Skeletal muscle satellite cell (primary cell): ENCODE measurements around the gene ARHGEF10L.

Experiments
- H3K27me3 ChIP-seq: 2 replicates; pipeline ENCODE4 v1.7.0; 2013; ENCODE audit warnings: low read length; ENCODE audit not compliant: control insufficient read depth, insufficient read depth
- H3K36me3 ChIP-seq: 2 replicates; pipeline ENCODE4 v1.7.0; 2013; ENCODE audit warnings: mild to moderate bottlenecking, control low read depth, low read length; ENCODE audit not compliant: insufficient read depth
- H3K4me1 ChIP-seq: 2 replicates; pipeline ENCODE4 v1.7.0; 2013; ENCODE audit warnings: low read length; ENCODE audit not compliant: control insufficient read depth, insufficient read depth
- H3K4me2 ChIP-seq: 2 replicates; pipeline ENCODE4 v1.7.0; 2013; ENCODE audit warnings: mild to moderate bottlenecking, low read length
- H3K4me3 ChIP-seq: 2 replicates; pipeline ENCODE4 v1.7.0; 2013; ENCODE audit warnings: low read length
- H3K9ac ChIP-seq: 2 replicates; pipeline ENCODE4 v1.7.0; 2013; ENCODE audit warnings: mild to moderate bottlenecking, low read depth, low read length, moderate library complexity
- H3K9me3 ChIP-seq: replicated peaks from 2 replicates; pipeline ENCODE4 v1.7.0; 2013; ENCODE audit warnings: mild to moderate bottlenecking, control low read depth, low read length

ARHGEF10L gene

DNA sequence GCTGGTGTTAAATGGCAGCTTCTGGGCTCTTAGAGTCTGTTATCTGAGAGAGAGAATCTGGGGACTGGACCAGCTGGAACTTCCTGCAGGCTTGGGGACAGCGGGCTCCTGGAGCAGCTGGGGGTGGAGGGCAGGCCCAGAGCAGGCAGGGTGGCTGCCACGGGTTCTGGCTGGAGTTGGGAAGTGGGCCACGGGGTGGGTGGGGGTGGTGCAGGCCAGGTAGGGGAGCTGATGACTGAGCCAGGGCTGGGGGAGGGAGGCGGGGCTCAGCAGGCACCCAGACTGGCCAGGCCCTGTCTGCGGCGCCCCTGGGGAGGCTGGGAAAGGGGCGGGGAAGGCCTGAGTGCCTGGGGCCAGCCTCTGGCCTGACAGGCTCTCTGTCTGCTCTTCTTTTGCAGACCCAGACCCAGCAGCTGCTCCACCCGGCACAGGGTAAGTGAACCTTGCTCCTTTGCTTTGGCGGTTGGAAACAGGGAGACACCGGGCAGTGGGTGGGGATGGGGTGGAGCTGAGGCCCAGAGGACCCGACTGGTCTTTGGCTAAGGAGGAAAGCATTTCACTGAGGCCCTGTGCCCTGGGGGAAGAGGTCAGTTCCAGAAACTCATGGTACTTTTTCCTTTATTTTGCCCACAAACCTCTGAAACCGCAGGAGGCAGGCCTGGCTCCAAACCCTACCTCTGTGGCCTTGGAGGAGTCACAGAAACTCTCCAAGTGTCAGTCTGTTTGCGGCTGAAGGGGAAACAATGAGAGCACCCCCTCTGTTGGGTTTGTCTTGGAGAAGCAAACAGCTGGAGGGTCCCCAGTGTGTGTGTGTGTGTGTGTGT, 48.8 kb downstream of the ARHGEF10L start:
- Histone ChIP-seq H3K4me1 (peaks cover 37% of the 10 kb centered on the region), H3K4me2 (peak overlapping the region; percentile 69), H3K27me3 (no peaks in the 10 kb centered on the region), H3K4me3 (peak overlapping the region; percentile 51), H3K9me3 (no peaks in the 10 kb centered on the region), H3K36me3 (peaks cover 12% of the 10 kb centered on the region), H3K9ac (peak overlapping the region; percentile 66)

DNA sequence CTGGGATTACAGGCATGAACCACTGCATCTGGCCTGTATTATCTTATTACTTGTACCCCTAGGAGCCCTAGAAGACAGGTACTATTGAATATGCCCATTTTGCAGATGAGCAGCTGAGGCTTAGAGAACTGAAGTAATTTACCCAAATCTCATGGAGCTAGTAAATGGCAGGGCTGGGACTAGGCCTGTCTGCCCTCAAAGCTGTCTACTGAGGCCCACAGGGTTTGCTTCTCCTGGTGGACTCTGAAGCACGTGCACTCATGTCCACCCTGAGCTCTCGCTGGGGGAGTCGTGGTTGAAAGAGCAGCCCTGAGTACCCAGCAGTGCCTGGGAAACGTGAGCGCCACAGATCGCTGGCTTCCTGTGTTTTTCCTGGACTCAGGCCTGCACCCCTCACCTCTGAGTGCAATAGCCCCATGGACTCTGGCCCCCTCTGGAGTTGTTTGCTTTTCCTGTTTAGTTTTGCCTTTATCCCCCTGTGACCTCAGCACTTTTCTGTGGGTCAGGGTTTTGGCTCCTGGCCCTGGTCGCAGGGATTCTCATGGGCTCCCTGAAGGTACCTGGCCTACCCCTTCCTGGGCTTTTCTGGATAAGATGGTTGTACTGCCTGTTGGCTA, 52.4 kb downstream of the ARHGEF10L start:
- Histone ChIP-seq H3K27me3 (no peaks in the 10 kb centered on the region), H3K9me3 (no peaks in the 10 kb centered on the region), H3K9ac (no peak overlapping the region), H3K4me1 (peaks cover 24% of the 10 kb centered on the region), H3K4me3 (no peak overlapping the region), H3K4me2 (no peak overlapping the region), H3K36me3 (peaks cover 12% of the 10 kb centered on the region)

DNA sequence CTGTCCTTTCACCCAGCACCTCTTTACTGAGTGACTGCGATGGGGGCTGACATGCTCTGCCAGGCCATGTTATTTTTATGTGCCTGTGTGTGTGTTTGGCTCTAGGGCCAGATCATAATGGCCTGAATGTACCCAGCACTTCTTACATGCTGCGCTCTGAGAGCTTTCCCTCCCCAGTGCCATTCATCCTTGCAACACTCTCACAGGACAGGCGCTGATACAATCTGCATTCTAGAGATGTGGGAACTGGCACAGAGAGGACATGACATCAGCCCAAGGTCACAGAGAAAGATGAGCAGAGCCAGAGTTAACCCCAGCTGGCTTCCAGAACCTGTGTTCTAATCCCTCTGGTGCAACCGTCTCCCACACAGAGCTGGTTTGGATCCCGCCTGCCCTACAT, 54.5 kb downstream of the ARHGEF10L start:
- Histone ChIP-seq H3K36me3 (peaks cover 12% of the 10 kb centered on the region), H3K4me3 (no peak overlapping the region), H3K27me3 (no peaks in the 10 kb centered on the region), H3K9me3 (no peaks in the 10 kb centered on the region), H3K4me1 (peaks cover 3% of the 10 kb centered on the region), H3K4me2 (no peak overlapping the region), H3K9ac (no peak overlapping the region)

DNA sequence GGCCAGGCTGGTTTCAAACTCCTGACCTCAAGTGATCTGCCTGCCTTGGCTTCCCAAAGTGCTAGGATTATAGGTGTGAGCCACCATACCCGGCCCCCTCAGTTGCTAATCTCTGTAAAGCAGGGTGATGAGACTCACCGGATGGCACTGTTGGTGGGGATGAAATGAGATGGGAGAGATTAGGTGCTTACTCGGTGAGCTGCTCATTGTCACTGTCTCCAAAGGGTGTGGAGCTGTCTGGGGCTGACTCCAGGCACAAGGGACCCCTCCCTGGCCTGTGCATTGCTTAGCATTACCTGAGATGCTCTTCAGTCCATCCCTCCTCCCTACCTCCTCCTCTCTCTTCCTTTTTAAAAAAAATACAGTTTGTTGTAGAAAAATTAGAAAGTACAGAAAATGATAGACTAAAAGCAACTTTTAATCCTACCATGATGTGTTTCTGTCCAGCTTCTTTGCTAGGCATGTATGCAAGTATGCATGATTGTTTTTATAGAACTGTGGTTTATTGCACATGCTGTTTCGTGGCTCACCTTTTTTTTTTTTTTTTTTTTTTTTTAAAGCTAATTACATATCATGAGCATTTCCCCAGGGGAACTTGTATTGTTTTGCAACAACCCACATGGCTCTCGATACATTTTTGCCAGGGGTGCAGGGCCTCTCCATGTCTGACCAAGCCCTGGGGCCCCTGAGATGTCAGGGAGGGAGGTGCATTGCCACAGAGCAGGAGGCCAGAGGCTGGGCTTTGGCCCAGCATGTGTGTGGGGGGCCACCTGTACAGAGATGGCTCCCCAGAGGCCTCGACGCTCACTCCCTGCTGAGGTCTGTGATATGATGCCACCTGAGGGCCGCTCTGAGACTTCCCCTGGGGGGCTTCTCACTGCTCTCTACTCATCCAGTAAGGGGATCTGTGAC, 55.4 kb downstream of the ARHGEF10L start:
- Histone ChIP-seq H3K36me3 (peaks cover 10% of the 10 kb centered on the region), H3K4me3 (no peak overlapping the region), H3K27me3 (no peaks in the 10 kb centered on the region), H3K4me1 (no peaks in the 10 kb centered on the region), H3K9me3 (no peaks in the 10 kb centered on the region), H3K9ac (no peak overlapping the region), H3K4me2 (no peak overlapping the region)

DNA sequence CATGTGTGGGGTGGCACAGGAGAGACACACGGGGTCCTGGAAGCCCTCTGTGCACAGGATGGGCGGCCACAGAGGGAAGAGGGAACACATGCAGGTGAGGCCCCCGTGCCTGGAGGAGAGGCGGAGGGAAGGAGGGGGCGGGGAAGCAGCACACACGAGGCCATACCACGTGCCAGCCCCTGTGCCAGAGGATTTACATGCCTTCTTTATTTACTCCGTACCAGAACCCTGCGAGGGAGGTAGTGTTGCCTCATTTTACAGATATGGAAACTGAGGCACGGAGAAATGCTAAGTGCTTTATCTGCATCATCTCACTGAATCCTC, 56.1 kb downstream of the ARHGEF10L start:
- Histone ChIP-seq H3K4me2 (no peak overlapping the region), H3K4me3 (no peak overlapping the region), H3K27me3 (no peaks in the 10 kb centered on the region), H3K36me3 (peaks cover 7% of the 10 kb centered on the region), H3K4me1 (no peaks in the 10 kb centered on the region), H3K9me3 (no peaks in the 10 kb centered on the region), H3K9ac (no peak overlapping the region)

DNA sequence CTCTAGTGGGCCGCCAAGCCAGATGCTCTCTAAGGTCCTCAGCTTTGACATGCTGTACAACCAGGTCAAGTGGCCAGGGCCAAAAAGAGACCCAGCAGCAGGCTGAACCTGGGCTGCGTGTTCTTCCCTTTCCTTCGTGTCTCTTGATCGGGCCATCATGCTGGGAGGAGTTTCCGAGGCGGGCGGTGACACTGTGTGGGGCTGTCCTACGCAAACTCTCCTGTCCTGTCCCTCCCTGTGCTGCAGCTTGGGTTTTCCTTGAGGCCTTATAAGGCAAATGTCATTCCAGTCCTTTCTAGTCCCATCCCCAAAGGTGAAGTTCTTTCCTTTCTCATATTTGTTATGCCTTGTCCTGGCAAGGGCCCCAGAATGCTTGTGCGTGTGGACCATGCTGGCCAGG, 56.7 kb downstream of the ARHGEF10L start:
- Histone ChIP-seq H3K4me3 (no peak overlapping the region), H3K27me3 (no peaks in the 10 kb centered on the region), H3K9me3 (no peaks in the 10 kb centered on the region), H3K4me2 (no peak overlapping the region), H3K9ac (no peak overlapping the region), H3K36me3 (peaks cover 3% of the 10 kb centered on the region), H3K4me1 (no peaks in the 10 kb centered on the region)

DNA sequence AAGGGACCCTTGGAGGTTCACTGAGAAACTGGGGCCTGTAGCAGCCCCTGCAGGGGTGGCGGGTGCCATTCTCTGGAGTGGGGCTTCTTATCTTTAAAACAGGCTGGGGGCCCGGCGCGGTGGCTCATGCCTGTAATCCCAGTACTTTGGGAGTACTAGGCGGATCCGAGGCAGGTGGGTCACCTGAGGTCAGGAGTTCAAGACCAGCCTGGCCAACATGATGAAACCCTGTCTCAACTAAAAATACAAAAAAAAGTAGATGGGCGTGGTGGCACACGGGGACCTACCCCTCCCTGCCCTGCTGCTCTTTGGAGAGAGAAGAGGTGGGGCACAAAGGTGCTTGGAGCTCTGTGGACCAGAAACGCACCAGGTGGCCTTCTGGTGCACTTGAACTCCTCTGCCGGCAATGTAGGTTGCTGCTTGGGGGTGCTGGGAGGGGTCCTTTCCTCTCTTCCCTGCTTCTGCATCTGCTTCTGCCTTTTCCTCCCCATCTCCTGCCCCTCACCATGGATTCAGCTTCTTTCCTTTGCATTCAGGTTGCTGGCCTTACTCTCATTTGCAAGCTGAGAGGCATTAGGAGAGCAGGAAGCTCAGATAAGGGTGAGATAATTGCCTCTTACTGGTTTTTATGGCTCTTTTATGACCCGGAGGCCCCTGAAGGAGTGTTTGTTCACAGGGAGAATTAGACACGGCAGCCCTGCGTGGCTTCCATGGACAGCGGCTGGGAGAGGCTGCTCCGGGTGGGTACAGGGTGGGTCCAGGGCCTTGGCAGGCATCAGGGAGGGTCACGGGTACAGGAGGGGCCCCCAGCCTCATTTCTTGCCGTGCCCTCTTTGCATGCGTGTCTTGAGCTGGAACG, 57.4 kb downstream of the ARHGEF10L start:
- Histone ChIP-seq H3K4me2 (no peak overlapping the region), H3K9me3 (no peaks in the 10 kb centered on the region), H3K4me3 (no peak overlapping the region), H3K27me3 (no peaks in the 10 kb centered on the region), H3K36me3 (peaks cover 3% of the 10 kb centered on the region), H3K9ac (no peak overlapping the region), H3K4me1 (no peaks in the 10 kb centered on the region)

DNA sequence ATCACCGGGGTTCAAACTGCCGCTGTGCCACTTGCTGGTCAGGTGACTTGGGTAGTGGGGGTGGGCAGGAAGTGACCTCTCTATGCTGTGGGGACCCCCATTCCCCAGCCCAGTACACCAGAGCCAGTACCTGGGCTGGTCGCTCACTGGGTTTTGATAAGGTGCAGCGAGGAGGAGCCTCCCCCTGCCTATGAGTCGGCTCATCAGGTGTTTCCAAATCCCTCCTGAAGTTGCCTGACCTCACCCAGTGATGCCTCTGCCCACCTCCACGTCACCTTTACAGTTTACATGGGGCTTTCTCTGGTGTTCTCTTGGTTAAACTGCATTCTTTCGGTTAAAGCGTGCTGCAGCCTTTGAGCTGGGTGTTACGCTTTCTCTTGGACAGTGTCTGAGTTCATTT, 58.2 kb downstream of the ARHGEF10L start:
- Histone ChIP-seq H3K27me3 (no peaks in the 10 kb centered on the region), H3K4me2 (no peak overlapping the region), H3K4me1 (no peaks in the 10 kb centered on the region), H3K9me3 (no peaks in the 10 kb centered on the region), H3K4me3 (no peak overlapping the region), H3K9ac (no peak overlapping the region), H3K36me3 (peaks cover 5% of the 10 kb centered on the region)

DNA sequence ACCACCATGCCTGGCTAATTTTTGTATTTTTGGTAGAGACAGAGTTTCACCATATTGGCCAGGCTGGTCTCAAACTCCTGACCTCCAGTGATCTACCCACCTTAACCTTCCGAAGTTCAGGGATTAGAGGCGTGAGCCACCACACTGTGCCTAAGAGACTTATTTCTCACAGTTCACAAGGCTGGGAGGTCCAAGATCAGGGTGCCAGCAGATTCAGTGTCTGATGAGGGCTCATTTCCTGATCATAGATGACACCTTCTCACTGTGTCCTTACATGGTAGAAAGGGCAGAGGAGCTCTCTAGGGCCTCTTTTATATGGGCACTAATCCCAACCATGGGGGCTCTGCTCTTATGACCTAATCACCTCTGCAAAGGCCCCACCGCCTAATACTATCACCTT, 58.8 kb downstream of the ARHGEF10L start:
- no peaks in the 10 kb centered on the region for H3K4me1 ChIP-seq
- no peaks in the 10 kb centered on the region for H3K27me3 ChIP-seq
- peaks cover 3% of the 10 kb centered on the region for H3K36me3 ChIP-seq
- no peaks in the 10 kb centered on the region for H3K9me3 ChIP-seq
- no peak overlapping the region for H3K4me3 ChIP-seq
- no peak overlapping the region for H3K9ac ChIP-seq
- H3K4me2 ChIP-seq: no peak overlapping the region

DNA sequence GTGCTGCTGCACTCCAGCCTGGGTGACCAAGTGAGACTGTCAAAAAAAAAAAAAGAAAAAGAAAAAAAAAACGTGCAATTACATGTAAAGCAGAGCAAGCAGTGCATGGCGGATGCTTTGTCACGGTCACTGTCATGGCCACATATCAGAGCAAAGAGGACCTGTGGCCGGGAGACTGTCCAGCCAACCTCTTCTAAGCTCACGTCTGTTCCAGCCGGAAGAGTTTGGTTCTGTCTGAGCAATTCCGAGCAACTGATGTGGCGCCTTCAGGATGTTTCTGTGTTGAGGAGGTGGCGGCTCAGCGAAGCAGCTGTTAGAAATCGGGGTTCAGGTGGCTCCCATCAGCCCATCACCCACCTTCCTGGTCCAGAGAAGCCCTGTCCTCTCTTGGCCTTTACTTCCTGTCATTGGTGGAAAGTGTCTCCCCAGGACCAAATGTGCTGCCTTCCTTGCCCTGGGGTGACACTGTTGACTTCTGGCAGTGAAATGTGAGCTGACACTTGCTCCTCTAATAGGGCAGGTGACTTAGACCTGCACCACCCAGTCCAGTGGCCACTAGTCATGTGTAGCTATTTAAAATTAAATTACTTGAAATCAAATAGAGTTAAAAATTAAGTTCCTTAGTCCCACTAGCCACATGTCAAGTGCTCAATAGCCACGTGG, 59.9 kb downstream of the ARHGEF10L start:
- Histone ChIP-seq H3K36me3 (peaks cover 2% of the 10 kb centered on the region), H3K4me3 (no peak overlapping the region), H3K9ac (no peak overlapping the region), H3K9me3 (no peaks in the 10 kb centered on the region), H3K27me3 (no peaks in the 10 kb centered on the region), H3K4me2 (no peak overlapping the region), H3K4me1 (no peaks in the 10 kb centered on the region)
